GM12801 (cell line): Measurements from ENCODE around the gene AFF1.

ENCODE experiments used
- CTCF ChIP-seq: IDR thresholded peaks from one replicate; pipeline ENCODE4 v1.5.1; 2011; ENCODE audit warnings: control low read depth; ENCODE audit not compliant: insufficient read length; ENCODE audit errors: extremely low read depth

AFF1 gene

DNA sequence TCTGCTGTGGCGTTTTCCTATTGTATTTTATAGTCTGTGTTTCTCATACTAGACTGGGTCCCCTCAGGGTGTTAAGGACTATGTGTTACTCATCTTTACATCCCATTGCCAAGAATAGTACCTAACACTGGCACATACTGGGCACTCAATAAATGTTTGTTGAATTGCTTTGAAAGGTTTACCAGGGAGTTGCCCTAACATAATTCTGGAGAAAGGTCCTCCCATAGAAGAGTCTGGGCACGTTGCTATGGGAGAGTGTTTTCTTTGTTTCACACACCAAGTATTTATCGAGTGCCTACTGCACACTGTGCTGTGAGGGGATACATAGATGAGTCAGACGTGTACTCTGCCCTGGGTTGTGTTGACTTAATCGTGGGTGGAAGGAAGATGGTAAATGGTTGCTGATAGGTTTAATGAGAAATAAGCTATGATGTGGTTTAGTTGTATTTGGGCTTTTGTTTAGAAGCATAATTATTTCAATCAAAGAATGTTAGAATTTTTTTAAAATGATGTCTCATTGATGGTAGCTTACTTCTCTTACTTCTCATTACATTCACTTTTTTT, 42.9 kb downstream of the AFF1 start:
- no peak for TF ChIP-seq CTCF

GRCh38 chr4:86978709-86979108, 43.9 kb downstream of the AFF1 start:
- TF ChIP-seq CTCF: no peak

GRCh38 chr4:86980230-86980629, 45.4 kb downstream of the AFF1 start:
- TF ChIP-seq CTCF: no peak

DNA sequence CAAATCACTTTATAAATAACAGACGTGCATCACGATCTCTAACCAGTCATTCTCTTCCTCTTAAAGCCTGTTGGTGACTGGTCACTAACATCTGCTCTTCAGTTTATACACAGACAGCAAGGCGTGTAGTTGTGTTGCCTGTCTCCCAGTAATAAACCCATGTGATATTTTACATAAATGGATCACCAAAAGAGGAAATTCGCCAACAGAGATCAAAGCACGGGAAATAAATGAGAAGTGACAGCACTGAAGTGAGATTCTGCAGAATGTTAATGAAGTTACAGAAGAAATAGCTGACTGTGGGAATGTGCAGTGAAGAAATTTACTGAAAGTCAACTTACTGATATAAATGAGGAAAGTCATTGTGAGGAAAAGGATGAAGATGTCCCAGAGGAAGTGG, 47.0 kb downstream of the AFF1 start:
- TF ChIP-seq CTCF: no peak

- no peak for TF ChIP-seq CTCF
Observed at GRCh38 chr4:86990510-86990909, 55.7 kb downstream of the AFF1 start.

DNA sequence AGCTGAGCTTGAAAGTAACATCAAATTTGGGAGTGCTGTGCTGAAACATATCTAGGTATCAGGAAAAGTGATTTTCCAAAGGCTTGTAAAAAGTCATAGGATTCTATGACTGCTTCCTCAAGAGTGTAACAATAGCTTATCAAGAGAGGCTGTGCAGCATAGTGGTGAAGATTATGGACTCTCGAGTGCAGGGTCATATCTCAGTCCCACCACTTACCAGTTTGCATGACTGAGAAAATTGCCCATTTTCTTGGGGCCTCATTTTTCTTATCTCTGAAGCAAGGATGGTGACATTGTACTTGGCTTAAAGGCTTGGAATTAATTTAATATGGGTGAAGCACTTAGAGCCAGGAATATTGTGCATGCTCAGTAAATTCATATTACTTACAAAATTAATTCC, 57.2 kb downstream of the AFF1 start:
- TF ChIP-seq CTCF: no peak

GRCh38 chr4:86993909-86994681, 59.3 kb downstream of the AFF1 start:
- TF ChIP-seq CTCF: no peak
